Measurements from ENCODE around the gene GPBP1L1.

GPBP1L1 gene

GRCh38 chr1:45585110-45585426, 101.3 kb downstream of the GPBP1L1 start:
- no peak for DNase-seq

- peak; percentile 78 for DNase-seq
Observed at GRCh38 chr1:45584351-45585109, 101.8 kb downstream of the GPBP1L1 start.

DNA sequence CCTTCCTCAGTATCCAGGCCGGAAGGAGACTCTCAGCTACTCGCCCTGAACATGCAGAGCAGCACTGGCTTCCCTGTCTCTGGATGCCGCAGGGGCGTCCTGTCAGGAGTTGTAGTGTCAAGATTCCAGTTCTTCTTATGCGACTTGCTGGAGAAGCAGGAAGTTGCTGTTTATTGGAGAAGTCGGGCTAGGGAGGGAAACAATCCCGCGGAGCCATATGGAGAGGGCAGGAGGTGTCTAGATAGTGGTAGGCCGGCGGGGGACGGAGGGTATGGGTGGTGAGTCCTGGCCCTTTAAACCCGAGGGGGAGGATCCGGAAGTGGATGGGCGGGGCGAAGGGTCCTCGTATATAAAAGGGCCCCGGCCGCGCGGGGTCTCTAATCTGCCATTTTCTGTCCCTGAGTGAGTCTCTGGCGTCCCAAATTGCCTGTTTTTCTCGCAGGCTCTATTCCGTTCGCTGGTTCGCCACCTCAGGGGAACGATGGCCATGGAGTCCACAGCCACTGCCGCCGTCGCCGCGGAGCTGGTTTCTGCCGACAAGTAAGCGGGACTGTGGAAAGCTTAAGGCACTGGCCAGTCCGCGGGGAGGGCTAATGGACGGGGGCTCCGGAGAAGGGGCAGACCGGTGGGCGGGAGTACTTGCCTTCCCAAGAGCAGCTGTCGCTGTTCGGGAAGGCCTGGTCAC, 102.5 kb downstream of the GPBP1L1 start, which contains the start of gene NASP:
NASP (plus strand) TSS at position 376 of the 685 bp plus-strand sequence; CDS start at position 482, 106 bp downstream.
- DNase-seq, result peak; percentile 77

GRCh38 chr1:45583264-45583665, 103.1 kb downstream of the GPBP1L1 start:
- peak; percentile 98 for DNase-seq
